Measurements from ENCODE around the gene PCDHGA6. TPM values are rescaled to one million over a fixed set of nuclear protein-coding genes. Genes with fewer than 3 reads are reported as not detected.
"Not testable (repeated sequence)": the region's sequence is repeated elsewhere in the genome, so short reads cannot be mapped to it uniquely, and the experiment has no call there.

Gene PCDHGA6
- total and polyA plus RNA-seq, 2 donors (not counting 1 experiment from before 2014, with no cell fraction given): 3.9 to 4.8 TPM

- not testable (repeated sequence) for H3K4me2 ChIP-seq (ENCODE audit: extremely low read depth, insufficient read depth, low read length); H3K36me3 ChIP-seq (ENCODE audit: control insufficient read depth, insufficient read depth, low read length); H2AFZ ChIP-seq (ENCODE audit: low read length); H3K9ac ChIP-seq (ENCODE audit: insufficient read depth, low read length); H4K20me1 ChIP-seq (ENCODE audit: control insufficient read depth, extremely low read depth, insufficient read depth, low read length); H3K27ac ChIP-seq (ENCODE audit: insufficient read depth, low read length); H3K4me1 ChIP-seq (ENCODE audit: control insufficient read depth, extremely low read depth, insufficient read depth, low read length); H3K27me3 ChIP-seq (ENCODE audit: control insufficient read depth, insufficient read depth, low read length); H3K9me3 ChIP-seq (ENCODE audit: control insufficient read depth, insufficient read depth, low read depth, low read length); H3K79me2 ChIP-seq (ENCODE audit: control insufficient read depth, insufficient read depth, low read length)
- H3K4me3 ChIP-seq (replicated peaks in 1 of 4; ENCODE audit: control extremely low read depth in 1 of 4, insufficient read depth in 1 of 4, low read depth in 3 of 4, low read length in 4 of 4): peak within 1 kb of the TSS in 2 of 4 experiments; percentile 45 to 53
- DNase-seq (ENCODE audit: low read depth in 2 of 2): peak; percentile 46 to 56
- peak; percentile 37 to 53 for TF ChIP-seq CTCF (conservative IDR thresholded peaks at IDR 0.05 in 1 of 2, IDR thresholded peaks at IDR 0.05 in 1 of 2; ENCODE audit: low read depth in 1 of 2, low read length in 2 of 2)
Measured at GRCh38 chr5:141387557-141388311, 14.0 kb downstream of the PCDHGA6 start, which contains the start of gene PCDHGB4. PCDHGB4 (plus strand) TSS chr5:141387698; CDS start chr5:141387885, 187 bp downstream.

GRCh38 chr5:141388661-141389060 is 15.0 kb downstream of the PCDHGA6 start:
- no peak for TF ChIP-seq EZH2 (IDR thresholded peaks at IDR 0.05; ENCODE audit: low read length, missing control alignments)
- TF ChIP-seq CTCF (conservative IDR thresholded peaks at IDR 0.05 in 1 of 2, IDR thresholded peaks at IDR 0.05 in 1 of 2; ENCODE audit: low read depth in 1 of 2, low read length in 2 of 2): no peak
- H3K4me1 ChIP-seq (ENCODE audit: control insufficient read depth, extremely low read depth, insufficient read depth, low read length): no peaks in the 10 kb centered on the region
- H2AFZ ChIP-seq (ENCODE audit: low read length): no peak overlapping the region
- H3K36me3 ChIP-seq (ENCODE audit: control insufficient read depth, insufficient read depth, low read length): no peaks in the 10 kb centered on the region
- H3K4me2 ChIP-seq (ENCODE audit: extremely low read depth, insufficient read depth, low read length): no peak overlapping the region
- H3K9me3 ChIP-seq (ENCODE audit: control insufficient read depth, insufficient read depth, low read depth, low read length): peaks cover 5% of the 10 kb centered on the region
- no peak overlapping the region for H3K27ac ChIP-seq (ENCODE audit: insufficient read depth, low read length)
- H3K9ac ChIP-seq (ENCODE audit: insufficient read depth, low read length): no peak overlapping the region
- H4K20me1 ChIP-seq (ENCODE audit: control insufficient read depth, extremely low read depth, insufficient read depth, low read length): no peaks in the 10 kb centered on the region
- H3K4me3 ChIP-seq (replicated peaks in 1 of 4; ENCODE audit: control extremely low read depth in 1 of 4, insufficient read depth in 1 of 4, low read depth in 3 of 4, low read length in 4 of 4): no peak overlapping the region
- no peaks in the 10 kb centered on the region for H3K79me2 ChIP-seq (ENCODE audit: control insufficient read depth, insufficient read depth, low read length)
- DNase-seq (ENCODE audit: low read depth in 2 of 2): no peak
- no peaks in the 10 kb centered on the region for H3K27me3 ChIP-seq (ENCODE audit: control insufficient read depth, insufficient read depth, low read length)

- H3K4me3 ChIP-seq (replicated peaks in 1 of 4; ENCODE audit: control extremely low read depth in 1 of 4, insufficient read depth in 1 of 4, low read depth in 3 of 4, low read length in 4 of 4): no peak overlapping the region
- no peak overlapping the region for H3K27ac ChIP-seq (ENCODE audit: insufficient read depth, low read length)
- no peak for DNase-seq (ENCODE audit: low read depth in 2 of 2)
- no peak overlapping the region for H2AFZ ChIP-seq (ENCODE audit: low read length)
- H3K9ac ChIP-seq (ENCODE audit: insufficient read depth, low read length): no peak overlapping the region
- no peaks in the 10 kb centered on the region for H4K20me1 ChIP-seq (ENCODE audit: control insufficient read depth, extremely low read depth, insufficient read depth, low read length)
- H3K36me3 ChIP-seq (ENCODE audit: control insufficient read depth, insufficient read depth, low read length): no peaks in the 10 kb centered on the region
- no peaks in the 10 kb centered on the region for H3K4me1 ChIP-seq (ENCODE audit: control insufficient read depth, extremely low read depth, insufficient read depth, low read length)
- no peaks in the 10 kb centered on the region for H3K79me2 ChIP-seq (ENCODE audit: control insufficient read depth, insufficient read depth, low read length)
- no peak overlapping the region for H3K4me2 ChIP-seq (ENCODE audit: extremely low read depth, insufficient read depth, low read length)
- H3K27me3 ChIP-seq (ENCODE audit: control insufficient read depth, insufficient read depth, low read length): no peaks in the 10 kb centered on the region
- peaks cover 6% of the 10 kb centered on the region for H3K9me3 ChIP-seq (ENCODE audit: control insufficient read depth, insufficient read depth, low read depth, low read length)
- TF ChIP-seq CTCF (conservative IDR thresholded peaks at IDR 0.05 in 1 of 2, IDR thresholded peaks at IDR 0.05 in 1 of 2; ENCODE audit: low read depth in 1 of 2, low read length in 2 of 2) (no peak), EZH2 (IDR thresholded peaks at IDR 0.05; ENCODE audit: low read length, missing control alignments) (no peak)
Measured at GRCh38 chr5:141389153-141390042, 15.7 kb downstream of the PCDHGA6 start.
